Activated CD8-positive, alpha-beta T cell treated with anti-CD3 and anti-CD28 coated beads, Interleukin-2, amount 10 ng/mL, durations not matched to agents 7 days and 5 days (primary cell): ENCODE data around the gene HABP4. TPM values are rescaled to one million over a fixed set of nuclear protein-coding genes. Genes with fewer than 3 reads are reported as not detected.
A peak's percentile ranks its signal among the peaks of the same experiment; 100 is the strongest.

Experiments
- ATAC-seq: fragments of 150-1000 bp; cut with Tn5 transposase; one replicate; pipeline ENCODE4 v1.10.0; 2021; ENCODE audit warnings: moderate library complexity
- CTCF ChIA-PET: fragments of 350-600 bp; sonication (Branson Sonifier 250); formaldehyde crosslinking; loops from one replicate; lab custom pipeline; 2021; ENCODE audit warnings: antibody characterized with exemption; lab: Charles Lee
- POLR2A ChIA-PET: fragments of 350-600 bp; sonication (Branson Sonifier 250); formaldehyde crosslinking; loops from one replicate; lab custom pipeline; 2021; ENCODE audit warnings: antibody characterized with exemption; lab: Charles Lee
- DNase-seq: peaks from one replicate; pipeline ENCODE4 v3.0.0-alpha.2; 2020
- H3K27ac Mint-ChIP-seq: one replicate; pipeline ENCODE4 v1.8.0; 2021; ENCODE audit warnings: mild to moderate bottlenecking, mixed read lengths
- H3K27me3 Mint-ChIP-seq: one replicate; pipeline ENCODE4 v1.8.0; 2021; ENCODE audit warnings: low read depth, mixed read lengths
- H3K36me3 Mint-ChIP-seq: one replicate; pipeline ENCODE4 v1.8.0; 2021; ENCODE audit warnings: low read depth, mixed read lengths
- H3K4me1 Mint-ChIP-seq: one replicate; pipeline ENCODE4 v1.8.0; 2021; ENCODE audit warnings: low read depth, mixed read lengths
- H3K4me3 Mint-ChIP-seq: one replicate; pipeline ENCODE4 v1.8.0; 2021; ENCODE audit warnings: mild to moderate bottlenecking, mixed read lengths
- H3K9me3 Mint-ChIP-seq: one replicate; pipeline ENCODE4 v1.8.0; 2022; ENCODE audit warnings: mixed read lengths; ENCODE audit not compliant: insufficient read depth
- total RNA-seq, 2 experiments: library from RNA; stranded (reverse); gene quantifications; one replicate each; pipeline ENCODE4 v1.2.3, GENCODE V29; 2021

The HABP4 gene
- total RNA-seq, 2 experiments from 2014 or later, result 4.1 to 5.0 TPM

GRCh38 chr9:96483197-96483596 is 33.2 kb downstream of the HABP4 start:
- Mint-ChIP-seq H3K36me3 (peaks cover 2% of the 10 kb centered on the region), H3K4me1 (no peaks in the 10 kb centered on the region), H3K27ac (no peak overlapping the region), H3K27me3 (no peaks in the 10 kb centered on the region), H3K9me3 (no peaks in the 10 kb centered on the region), H3K4me3 (no peak overlapping the region)
- DNase-seq (no peak), ATAC-seq (no peak)
- POLR2A ChIA-PET, result no interaction called here
- CTCF ChIA-PET, result no interaction called here

DNA sequence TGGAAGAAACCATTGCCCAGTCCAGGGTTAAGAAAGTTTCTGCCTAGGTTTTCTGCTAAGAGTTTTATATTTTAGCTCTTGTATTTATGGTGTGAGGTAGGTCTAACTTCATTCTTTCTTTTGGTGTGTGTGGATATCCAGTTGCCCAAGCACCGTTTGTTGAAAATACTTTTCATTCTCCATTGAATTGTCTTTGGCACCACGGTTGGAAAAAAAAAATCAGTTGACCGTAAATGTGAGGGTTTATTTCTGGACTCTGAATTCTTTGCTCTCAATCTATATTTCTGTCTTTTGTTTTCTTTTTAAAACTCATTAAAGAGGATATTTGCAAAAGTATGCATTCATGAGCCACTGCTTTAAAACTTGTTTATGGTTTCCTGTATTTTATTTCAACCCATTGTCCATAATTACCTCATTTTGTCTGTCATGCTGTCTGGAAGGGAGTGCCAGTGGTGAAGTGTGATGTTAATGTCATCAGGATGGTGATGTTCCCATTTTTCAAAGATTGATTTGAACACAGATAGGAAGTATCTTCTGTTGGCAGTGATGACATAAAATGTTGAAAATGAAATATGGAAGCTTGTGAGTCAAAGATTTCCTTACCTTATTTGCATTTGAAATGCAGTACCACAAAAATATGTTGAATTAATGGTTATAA is 33.9 kb downstream of the HABP4 start:
- no peak overlapping the region for H3K27ac Mint-ChIP-seq
- DNase-seq, result no peak
- H3K4me3 Mint-ChIP-seq, result no peak overlapping the region
- H3K4me1 Mint-ChIP-seq, result no peaks in the 10 kb centered on the region
- POLR2A ChIA-PET, result no interaction called here
- peaks cover 2% of the 10 kb centered on the region for H3K36me3 Mint-ChIP-seq
- no peak for ATAC-seq
- CTCF ChIA-PET, result no interaction called here
- no peaks in the 10 kb centered on the region for H3K27me3 Mint-ChIP-seq
- H3K9me3 Mint-ChIP-seq, result no peaks in the 10 kb centered on the region

- ATAC-seq, result no peak
- no peak overlapping the region for H3K27ac Mint-ChIP-seq
- DNase-seq, result no peak
- H3K27me3 Mint-ChIP-seq, result no peaks in the 10 kb centered on the region
- no peaks in the 10 kb centered on the region for H3K9me3 Mint-ChIP-seq
- POLR2A ChIA-PET, result no interaction called here
- H3K4me3 Mint-ChIP-seq, result no peak overlapping the region
- H3K4me1 Mint-ChIP-seq, result no peaks in the 10 kb centered on the region
- CTCF ChIA-PET, result no interaction called here
- peaks cover 2% of the 10 kb centered on the region for H3K36me3 Mint-ChIP-seq
These were observed 34.6 kb downstream of the HABP4 start for GRCh38 chr9:96484521-96484931.

DNA sequence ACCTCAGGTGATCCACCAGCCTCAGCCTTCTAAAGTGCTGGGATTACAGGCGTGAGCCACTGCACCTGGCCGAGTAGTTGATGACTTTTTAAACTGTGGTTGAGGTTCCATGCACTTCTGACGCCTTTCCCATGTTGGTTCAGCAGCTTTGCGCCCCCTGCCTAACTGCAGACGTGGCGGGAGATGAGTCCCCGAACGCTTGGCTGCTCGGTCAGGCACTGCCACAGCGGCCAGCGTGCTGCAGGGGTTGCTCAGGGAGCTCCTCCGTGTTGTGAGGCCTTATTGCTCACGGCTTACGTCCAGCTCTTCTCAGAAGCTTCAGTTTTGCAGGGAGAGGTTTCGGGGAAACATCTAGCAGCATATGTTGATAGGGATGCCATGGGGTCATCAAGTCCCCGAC is 35.3 kb downstream of the HABP4 start:
- Mint-ChIP-seq H3K4me3 (no peak overlapping the region), H3K9me3 (no peaks in the 10 kb centered on the region), H3K27me3 (no peaks in the 10 kb centered on the region), H3K36me3 (peaks cover 2% of the 10 kb centered on the region), H3K4me1 (no peaks in the 10 kb centered on the region), H3K27ac (no peak overlapping the region)
- ATAC-seq, result no peak
- DNase-seq, result no peak
- POLR2A ChIA-PET, result no interaction called here
- CTCF ChIA-PET, result no interaction called here

- Mint-ChIP-seq H3K27ac (no peak overlapping the region), H3K36me3 (peaks cover 6% of the 10 kb centered on the region), H3K9me3 (no peaks in the 10 kb centered on the region), H3K4me3 (no peak overlapping the region), H3K4me1 (peaks cover 6% of the 10 kb centered on the region), H3K27me3 (no peaks in the 10 kb centered on the region)
- ChIA-PET CTCF (interaction anchor here (1.1 kb wide), 1 partner anchor 10 kb away, joined by 4 read pairs; no protein-coding TSS in a partner anchor), POLR2A (no interaction called here)
- ATAC-seq (no peak), DNase-seq (no peak)
These were observed 36.5 kb downstream of the HABP4 start for GRCh38 chr9:96486386-96487028.

DNA sequence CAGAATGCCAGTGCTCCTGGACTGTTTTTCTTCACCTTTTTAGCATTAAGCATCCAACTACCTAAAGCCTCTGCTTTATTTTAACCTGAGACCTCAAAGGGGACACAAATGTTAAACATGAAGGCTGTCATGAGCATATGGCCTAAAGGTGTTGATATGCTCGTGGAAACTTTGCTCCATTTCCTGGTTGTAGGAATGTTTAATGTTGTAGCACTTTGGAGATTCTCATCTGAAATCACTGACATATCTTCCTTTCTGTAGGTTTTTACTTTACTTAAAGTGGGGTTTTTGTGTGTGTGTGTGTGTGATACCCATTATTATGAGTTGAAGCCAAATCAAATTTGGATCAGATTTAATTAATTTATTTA is 37.0 kb downstream of the HABP4 start:
- DNase-seq, result no peak
- Mint-ChIP-seq H3K27me3 (no peaks in the 10 kb centered on the region), H3K4me3 (no peak overlapping the region), H3K4me1 (peaks cover 9% of the 10 kb centered on the region), H3K27ac (no peak overlapping the region), H3K9me3 (no peaks in the 10 kb centered on the region), H3K36me3 (peaks cover 6% of the 10 kb centered on the region)
- ChIA-PET POLR2A (no interaction called here), CTCF (no interaction called here)
- ATAC-seq, result no peak

- no peak overlapping the region for H3K27ac Mint-ChIP-seq
- CTCF ChIA-PET, result no interaction called here
- POLR2A ChIA-PET, result no interaction called here
- H3K27me3 Mint-ChIP-seq, result no peaks in the 10 kb centered on the region
- no peak for DNase-seq
- peaks cover 9% of the 10 kb centered on the region for H3K4me1 Mint-ChIP-seq
- no peaks in the 10 kb centered on the region for H3K9me3 Mint-ChIP-seq
- peaks cover 6% of the 10 kb centered on the region for H3K36me3 Mint-ChIP-seq
- no peak overlapping the region for H3K4me3 Mint-ChIP-seq
- no peak for ATAC-seq
These were observed 38.0 kb downstream of the HABP4 start for GRCh38 chr9:96487949-96488348.

DNA sequence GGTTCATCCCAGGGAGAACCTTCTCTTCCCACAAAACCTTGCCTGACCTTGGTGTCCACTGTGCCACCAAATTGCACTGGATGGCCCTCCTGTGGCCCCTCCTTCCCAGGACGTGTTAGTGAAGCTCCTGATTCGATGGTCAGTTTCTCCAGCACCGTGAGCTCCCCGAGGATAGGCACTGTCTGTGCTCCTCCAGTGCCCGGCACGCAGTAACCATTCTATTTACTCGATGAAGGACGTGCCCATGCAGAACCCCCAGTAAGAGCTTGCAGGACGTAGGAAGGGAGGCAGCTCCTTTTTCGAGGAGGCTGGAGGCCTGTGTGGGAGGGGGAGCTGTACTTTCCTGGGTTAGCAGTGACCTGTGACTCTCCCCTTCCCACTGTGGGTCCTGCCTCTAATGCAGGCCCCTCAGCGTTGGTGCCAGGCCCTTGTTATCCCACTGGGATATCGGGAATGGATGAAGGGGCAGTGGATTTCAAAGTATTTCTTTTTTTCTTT is 39.6 kb downstream of the HABP4 start:
- ATAC-seq (no peak), DNase-seq (no peak)
- H3K27ac Mint-ChIP-seq, result no peak overlapping the region
- H3K4me3 Mint-ChIP-seq, result no peak overlapping the region
- H3K4me1 Mint-ChIP-seq, result peaks cover 9% of the 10 kb centered on the region
- ChIA-PET POLR2A (interaction anchor here (0.6 kb wide), 1 partner anchor 1782 kb away, joined by 3 read pairs; no protein-coding TSS in a partner anchor), CTCF (no interaction called here)
- H3K36me3 Mint-ChIP-seq, result peaks cover 6% of the 10 kb centered on the region
- H3K27me3 Mint-ChIP-seq, result no peaks in the 10 kb centered on the region
- H3K9me3 Mint-ChIP-seq, result no peaks in the 10 kb centered on the region

DNA sequence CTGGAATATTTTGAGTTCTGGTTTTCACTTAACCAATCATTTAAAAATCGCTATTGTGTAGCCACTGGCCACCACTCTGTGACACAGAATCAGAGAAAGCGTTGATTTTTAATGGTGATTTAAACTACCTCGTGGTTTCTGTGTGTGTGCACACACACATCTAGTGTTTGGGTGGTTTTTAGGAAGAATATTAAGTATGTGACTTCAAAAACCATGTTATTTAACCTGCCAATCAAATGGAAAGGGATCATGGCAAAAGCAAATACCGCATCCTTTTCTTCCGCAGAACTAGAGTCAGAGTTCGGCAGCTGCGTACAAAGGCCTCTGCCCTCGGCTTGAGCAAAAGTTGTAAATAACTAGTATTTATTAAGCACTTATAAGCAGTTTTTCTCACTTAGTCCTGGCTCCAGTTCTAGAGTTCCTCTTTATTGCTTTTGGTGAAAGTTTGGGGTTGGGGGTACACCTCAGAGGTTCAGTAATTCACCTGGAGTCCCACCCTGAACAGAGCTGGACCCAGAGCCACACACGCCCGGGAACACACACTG is 40.6 kb downstream of the HABP4 start:
- Mint-ChIP-seq H3K27ac (no peak overlapping the region), H3K4me3 (no peak overlapping the region), H3K27me3 (no peaks in the 10 kb centered on the region), H3K36me3 (peaks cover 4% of the 10 kb centered on the region), H3K4me1 (peaks cover 9% of the 10 kb centered on the region), H3K9me3 (no peaks in the 10 kb centered on the region)
- ChIA-PET POLR2A (interaction anchor here (0.6 kb wide), 1 partner anchor 1783 kb away, joined by 3 read pairs; no protein-coding TSS in a partner anchor), CTCF (no interaction called here)
- ATAC-seq (no peak), DNase-seq (no peak)

DNA sequence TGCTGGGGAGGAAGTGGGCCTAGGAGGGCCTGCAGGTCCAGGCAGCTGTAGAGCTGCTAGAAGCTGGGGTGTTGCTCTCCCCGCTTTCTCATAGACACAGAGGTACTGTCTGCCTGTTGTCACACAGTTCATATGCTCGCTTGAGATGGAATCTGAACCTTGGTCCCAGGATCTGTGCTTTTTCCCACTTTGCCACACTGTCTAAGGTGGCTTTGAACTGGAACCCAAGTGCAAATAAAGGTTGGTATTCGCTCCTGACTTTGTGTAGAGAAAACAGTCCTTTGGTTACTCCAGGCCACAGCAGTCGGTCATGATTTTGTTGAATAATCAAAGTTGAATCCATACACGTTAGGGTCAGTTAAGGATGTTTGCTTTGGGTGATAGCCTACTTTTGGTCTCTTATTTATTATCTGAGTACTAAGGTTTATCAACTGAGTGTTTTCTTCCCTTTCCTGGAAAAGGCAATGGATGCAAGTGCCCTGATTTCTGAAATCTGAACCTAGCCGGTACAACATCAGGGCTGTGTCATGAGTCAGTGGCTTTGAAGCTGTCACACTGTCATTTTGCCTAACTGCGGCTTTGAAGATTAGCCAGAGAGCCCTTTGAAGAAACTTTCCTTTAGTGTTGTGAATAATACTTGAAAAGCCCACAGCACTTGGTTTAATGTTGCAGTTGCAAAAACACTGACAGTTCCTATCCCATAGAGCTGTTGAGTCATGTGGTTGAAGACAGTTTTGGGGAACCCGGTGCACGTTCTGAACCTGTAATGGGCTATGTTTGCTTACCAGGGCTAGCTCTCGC is 41.3 kb downstream of the HABP4 start:
- ChIA-PET CTCF (no interaction called here), POLR2A (no interaction called here)
- Mint-ChIP-seq H3K4me3 (no peak overlapping the region), H3K27ac (no peak overlapping the region), H3K9me3 (no peaks in the 10 kb centered on the region), H3K36me3 (peaks cover 4% of the 10 kb centered on the region), H3K4me1 (peaks cover 9% of the 10 kb centered on the region), H3K27me3 (no peaks in the 10 kb centered on the region)
- peak; percentile 24 for DNase-seq
- peak; percentile 44 for ATAC-seq

DNA sequence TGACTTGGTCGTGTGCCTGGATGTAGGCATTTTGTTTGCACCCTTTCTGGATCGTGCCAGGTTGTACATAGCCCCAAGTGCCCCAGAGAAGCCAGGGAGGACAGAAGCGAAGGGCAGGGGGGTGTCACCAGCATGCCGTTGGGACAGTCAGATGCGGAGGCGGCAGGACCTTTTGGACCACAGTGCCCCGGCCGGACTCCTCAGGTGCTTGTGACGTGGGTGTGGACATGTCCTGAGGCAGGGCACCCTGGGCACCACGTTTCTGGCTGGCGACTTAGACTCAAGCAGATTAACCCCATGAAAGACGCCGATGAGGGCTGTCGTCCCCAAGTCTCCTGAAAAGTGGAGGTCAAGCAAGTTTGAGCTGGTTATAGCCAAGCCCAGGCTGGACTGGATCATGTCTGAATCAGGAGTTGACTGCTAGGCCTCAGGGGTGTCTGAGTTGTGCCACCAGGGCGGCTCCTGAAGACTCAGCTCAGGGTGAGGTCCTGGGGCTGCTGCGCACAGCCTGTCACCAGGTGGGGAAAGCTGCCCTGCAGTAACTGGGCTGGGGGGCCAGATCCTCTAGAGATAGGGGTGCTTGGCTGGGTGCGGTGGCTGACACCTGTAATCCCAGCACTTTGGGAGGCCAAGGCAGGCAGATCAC is 42.0 kb downstream of the HABP4 start:
- H3K4me1 Mint-ChIP-seq, result peaks cover 9% of the 10 kb centered on the region
- POLR2A ChIA-PET, result no interaction called here
- ATAC-seq, result no peak
- H3K36me3 Mint-ChIP-seq, result peaks cover 4% of the 10 kb centered on the region
- no peaks in the 10 kb centered on the region for H3K27me3 Mint-ChIP-seq
- no peak overlapping the region for H3K27ac Mint-ChIP-seq
- H3K9me3 Mint-ChIP-seq, result no peaks in the 10 kb centered on the region
- no peak for DNase-seq
- CTCF ChIA-PET, result no interaction called here
- H3K4me3 Mint-ChIP-seq, result no peak overlapping the region
